ENCODE results near the gene DSTYK. TPM values are rescaled to one million over a fixed set of nuclear protein-coding genes. Genes with fewer than 3 reads are reported as not detected.

DSTYK gene
- total RNA-seq, 1 donor from 2014 or later = 12.6 TPM

- no peak for TF ChIP-seq CTCF (IDR thresholded peaks at IDR 0.05)
- no peak for DNase-seq (ENCODE audit: low spot score)
- no peak overlapping the region for H3K4me3 Mint-ChIP-seq (ENCODE audit: unreplicated experiment)
- peaks cover 37% of the 10 kb centered on the region for H3K4me1 Mint-ChIP-seq (ENCODE audit: low read depth)
- no peaks in the 10 kb centered on the region for H3K27me3 Mint-ChIP-seq (ENCODE audit: low read depth)
- H3K9me3 Mint-ChIP-seq (ENCODE audit: low read depth) = no peaks in the 10 kb centered on the region
- H3K36me3 Mint-ChIP-seq (ENCODE audit: low read depth) = no peaks in the 10 kb centered on the region
- no peak overlapping the region for H3K27ac Mint-ChIP-seq (ENCODE audit: unreplicated experiment)
Measured at GRCh38 chr1:205224736-205225135, 13.2 kb upstream of the DSTYK start.

- H3K4me1 Mint-ChIP-seq (ENCODE audit: low read depth) = peaks cover 3% of the 10 kb centered on the region
- no peak for DNase-seq (ENCODE audit: low spot score)
- H3K27ac Mint-ChIP-seq (ENCODE audit: unreplicated experiment) = no peak overlapping the region
- no peak for TF ChIP-seq CTCF (IDR thresholded peaks at IDR 0.05)
- no peaks in the 10 kb centered on the region for H3K9me3 Mint-ChIP-seq (ENCODE audit: low read depth)
- H3K4me3 Mint-ChIP-seq (ENCODE audit: unreplicated experiment) = no peak overlapping the region
- peaks cover 2% of the 10 kb centered on the region for H3K27me3 Mint-ChIP-seq (ENCODE audit: low read depth)
- no peaks in the 10 kb centered on the region for H3K36me3 Mint-ChIP-seq (ENCODE audit: low read depth)
Measured at GRCh38 chr1:205220421-205220820, 8.9 kb upstream of the DSTYK start.

- H3K4me3 Mint-ChIP-seq (ENCODE audit: unreplicated experiment) = no peak overlapping the region
- H3K36me3 Mint-ChIP-seq (ENCODE audit: low read depth) = no peaks in the 10 kb centered on the region
Measured at GRCh38 chr1:205217418-205217817, 5.9 kb upstream of the DSTYK start.

GRCh38 chr1:205216588-205216987 lies 5.1 kb upstream of the DSTYK start:
- no peaks in the 10 kb centered on the region for H3K36me3 Mint-ChIP-seq (ENCODE audit: low read depth)
- H3K9me3 Mint-ChIP-seq (ENCODE audit: low read depth) = no peaks in the 10 kb centered on the region
- no peak overlapping the region for H3K4me3 Mint-ChIP-seq (ENCODE audit: unreplicated experiment)
- H3K27ac Mint-ChIP-seq (ENCODE audit: unreplicated experiment) = no peak overlapping the region
- H3K4me1 Mint-ChIP-seq (ENCODE audit: low read depth) = peaks cover 4% of the 10 kb centered on the region
- DNase-seq (ENCODE audit: low spot score) = no peak
- TF ChIP-seq CTCF (IDR thresholded peaks at IDR 0.05) = no peak
- peaks cover 6% of the 10 kb centered on the region for H3K27me3 Mint-ChIP-seq (ENCODE audit: low read depth)

More at GRCh38 chr1:205217418-205217817, 5.9 kb upstream of the DSTYK start:
- no peak for TF ChIP-seq CTCF (IDR thresholded peaks at IDR 0.05)
- Mint-ChIP-seq H3K27ac (ENCODE audit: unreplicated experiment) (no peak overlapping the region), H3K27me3 (ENCODE audit: low read depth) (peaks cover 6% of the 10 kb centered on the region), H3K4me1 (ENCODE audit: low read depth) (no peaks in the 10 kb centered on the region), H3K9me3 (ENCODE audit: low read depth) (no peaks in the 10 kb centered on the region)
- no peak for DNase-seq (ENCODE audit: low spot score)

GRCh38 chr1:205214756-205215155 lies 3.3 kb upstream of the DSTYK start:
- Mint-ChIP-seq H3K27ac (ENCODE audit: unreplicated experiment) (no peak overlapping the region), H3K4me3 (ENCODE audit: unreplicated experiment) (no peak overlapping the region), H3K4me1 (ENCODE audit: low read depth) (peaks cover 13% of the 10 kb centered on the region), H3K9me3 (ENCODE audit: low read depth) (no peaks in the 10 kb centered on the region), H3K27me3 (ENCODE audit: low read depth) (peaks cover 6% of the 10 kb centered on the region), H3K36me3 (ENCODE audit: low read depth) (no peaks in the 10 kb centered on the region)
- no peak for DNase-seq (ENCODE audit: low spot score)
- TF ChIP-seq CTCF (IDR thresholded peaks at IDR 0.05) = no peak

All from chondrocyte (in vitro differentiated cells).